GM19467 (cell line): ENCODE results near the gene WASF1.
A peak's percentile ranks its signal among the peaks of the same experiment; 100 is the strongest.

Source experiments
- ATAC-seq: cut with Tn5 transposase; IDR thresholded peaks from one replicate; pipeline ENCODE4 v1.9.1; 2021; ENCODE audit warnings: mild to moderate bottlenecking, moderate library complexity; ENCODE audit not compliant: unreplicated experiment

WASF1 gene

DNA sequence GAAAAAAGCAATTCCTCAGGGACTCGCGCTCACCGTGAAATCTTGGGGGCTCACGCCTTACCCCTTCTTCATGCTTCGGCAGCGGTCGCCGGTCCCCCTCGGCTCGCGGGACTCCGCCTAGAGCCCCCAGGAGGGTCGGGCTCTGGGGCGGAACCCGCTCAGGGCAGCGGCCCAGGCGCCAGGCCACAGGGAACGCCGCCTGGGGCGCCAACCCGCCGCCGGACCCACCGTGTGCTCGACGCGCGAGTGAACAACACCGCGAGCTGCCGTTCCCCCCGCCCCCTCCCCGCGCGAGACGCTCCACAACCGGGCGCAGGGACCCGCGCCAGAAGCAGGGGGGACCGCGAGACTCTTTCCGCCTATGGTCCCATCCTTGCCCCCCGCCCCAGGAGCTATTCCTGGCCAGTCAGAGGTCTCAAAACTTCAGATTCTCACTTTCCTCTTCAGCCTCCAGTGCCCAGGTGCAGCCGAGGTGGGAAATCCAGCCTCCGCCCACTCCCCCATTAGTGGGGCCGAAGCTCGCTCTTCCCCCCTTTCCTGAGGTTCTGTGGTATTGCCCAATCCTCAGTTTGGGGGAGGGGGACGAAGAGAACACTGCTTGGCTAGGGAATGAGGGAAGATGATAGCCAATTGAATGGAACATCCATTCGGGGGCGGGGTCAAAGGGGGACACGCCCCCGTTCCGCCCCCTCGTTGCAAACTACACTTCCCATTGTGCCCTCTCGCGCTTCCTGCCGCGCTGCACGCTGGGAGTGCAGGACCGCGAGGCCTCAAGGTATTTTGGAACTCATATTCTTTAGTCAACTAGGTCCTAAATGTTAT, at the start of gene WASF1:
Gene WASF1, minus strand, starts transcription at position 265 of the 822 bp plus-strand sequence. CDS start 52,069 bp downstream, outside the sequence.
- ATAC-seq = peak; percentile 89

DNA sequence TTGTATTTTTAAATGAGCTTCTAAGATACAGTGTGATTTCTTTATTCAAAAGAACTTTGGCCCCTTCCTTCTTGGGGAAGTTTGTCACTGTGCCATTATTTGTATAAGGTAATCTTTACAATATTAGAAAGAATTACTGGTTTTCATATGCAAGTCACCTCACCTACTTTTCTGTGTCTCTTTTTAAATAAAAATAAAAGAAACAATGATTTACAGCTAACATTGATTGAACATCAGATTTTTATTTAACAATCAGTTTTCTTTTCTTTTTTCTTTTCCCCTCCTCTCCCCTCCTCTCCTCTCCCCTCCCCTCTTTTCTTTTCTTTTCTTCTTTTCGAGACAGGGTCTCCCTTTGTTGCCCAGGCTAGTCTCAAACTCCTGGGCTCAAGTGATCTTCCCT, 46.8 kb upstream of the WASF1 start:
- ATAC-seq = no peak

DNA sequence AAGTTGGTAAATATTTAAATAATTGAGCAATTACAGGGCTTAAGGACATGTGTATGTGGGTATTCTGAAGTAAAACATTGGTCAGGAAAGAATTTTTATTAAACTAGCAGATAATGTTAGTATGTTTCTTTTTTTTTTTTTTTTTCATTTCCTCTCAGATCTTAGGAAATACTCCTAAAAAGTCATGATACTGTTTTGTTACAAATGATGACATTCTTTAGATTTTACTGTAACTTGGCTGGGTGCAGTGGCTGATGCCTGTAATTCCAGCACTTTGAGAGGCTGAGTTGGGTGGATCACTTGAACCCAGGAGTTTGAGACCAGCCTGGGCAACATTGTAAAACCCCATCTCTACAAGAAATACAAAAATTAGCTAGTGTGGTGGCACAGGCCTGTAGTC, 42.3 kb upstream of the WASF1 start:
- ATAC-seq = no peak

DNA sequence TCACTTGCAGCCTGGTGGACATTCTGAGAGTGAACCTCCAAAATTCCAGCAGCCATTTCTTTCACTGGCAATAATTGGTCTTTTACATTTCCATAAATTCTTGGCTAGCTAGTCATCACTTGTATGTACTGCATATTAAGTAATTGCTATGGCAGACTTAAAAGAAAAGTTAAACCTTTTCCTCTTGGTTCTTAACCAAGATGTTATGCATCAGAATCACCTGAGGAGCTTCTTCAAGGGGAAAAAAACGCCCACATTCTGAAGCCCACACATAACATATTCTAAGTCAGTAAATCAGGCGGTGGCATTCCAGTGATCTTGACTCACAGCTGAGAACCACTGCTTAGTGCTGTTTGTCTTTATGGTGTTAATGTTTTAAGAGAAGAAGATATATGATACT, 37.8 kb upstream of the WASF1 start:
- ATAC-seq = no peak

DNA sequence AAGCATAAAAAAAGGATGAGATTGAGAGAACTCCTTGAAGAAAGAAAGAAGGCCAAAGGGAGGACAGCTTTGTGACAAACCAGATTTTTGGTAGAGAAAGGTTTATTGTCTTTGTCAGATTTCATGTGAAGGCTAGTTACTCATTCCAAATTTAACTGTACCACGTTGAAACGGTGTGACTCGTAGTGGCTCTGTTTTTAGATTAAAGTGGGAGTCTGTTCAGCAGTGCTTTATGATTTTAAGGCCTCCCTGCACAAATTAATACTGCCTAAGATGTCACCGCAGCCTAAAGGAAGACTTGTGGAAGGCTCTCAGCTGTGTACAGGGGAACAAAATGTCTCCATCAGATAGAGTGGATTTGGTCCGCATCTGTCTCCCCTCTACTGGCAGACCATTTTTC, 36.7 kb upstream of the WASF1 start:
- ATAC-seq = no peak

DNA sequence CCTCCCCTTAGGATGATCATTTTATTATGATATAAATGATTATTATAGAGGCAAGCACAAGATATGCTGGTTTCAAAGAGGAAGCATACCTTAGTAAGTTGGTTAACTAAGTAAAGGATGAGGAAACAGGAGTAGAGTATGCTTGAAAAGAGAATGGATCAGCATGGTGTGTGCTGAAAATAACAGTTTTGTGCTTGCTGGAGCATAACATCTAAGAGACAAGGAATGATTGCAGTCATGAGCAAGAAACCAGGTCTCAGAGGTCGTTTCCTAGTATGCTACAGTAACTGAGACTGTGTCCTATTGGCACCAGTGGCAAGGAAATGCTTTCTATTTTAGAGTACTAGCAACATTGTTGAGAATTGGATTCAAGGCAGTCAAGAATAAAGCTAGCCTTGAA, 34.9 kb upstream of the WASF1 start:
- no peak for ATAC-seq

DNA sequence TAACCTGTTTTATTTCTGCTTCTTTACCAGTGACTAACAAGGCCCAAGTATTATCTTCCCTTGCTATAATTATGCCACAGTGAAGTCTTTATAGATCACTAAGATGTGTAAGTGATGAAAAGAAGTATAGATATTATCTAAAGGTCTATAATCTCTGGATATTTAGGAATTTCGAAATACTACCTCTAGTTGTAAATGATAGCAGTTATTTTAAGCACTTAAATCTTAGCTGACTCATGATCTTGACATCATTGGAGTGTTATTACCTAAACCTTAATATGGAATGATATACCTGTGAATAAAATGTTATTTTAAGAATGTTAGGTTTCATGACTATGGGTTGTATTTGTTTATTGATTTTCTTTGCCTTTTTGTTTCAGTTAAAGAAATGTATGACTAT, 32.3 kb upstream of the WASF1 start:
- no peak for ATAC-seq

DNA sequence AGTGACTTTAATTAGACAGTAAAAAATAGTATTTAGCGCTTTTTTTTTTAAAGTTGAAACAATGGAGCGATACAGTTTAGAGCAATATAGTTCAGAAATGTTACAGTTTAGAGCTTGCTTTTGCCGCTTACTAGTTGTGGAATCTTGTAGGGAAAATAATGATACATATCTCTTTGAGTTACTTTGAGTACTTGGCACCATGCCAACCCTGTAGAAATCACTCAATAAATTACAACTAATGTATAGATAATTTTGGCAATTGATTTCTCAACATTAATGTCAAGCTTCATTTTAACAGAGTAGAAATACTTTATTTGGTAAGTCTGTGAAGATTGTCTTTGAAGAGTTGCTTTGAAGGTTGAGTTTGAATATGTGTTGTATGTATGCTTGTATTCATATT, 28.2 kb upstream of the WASF1 start:
- ATAC-seq = no peak

DNA sequence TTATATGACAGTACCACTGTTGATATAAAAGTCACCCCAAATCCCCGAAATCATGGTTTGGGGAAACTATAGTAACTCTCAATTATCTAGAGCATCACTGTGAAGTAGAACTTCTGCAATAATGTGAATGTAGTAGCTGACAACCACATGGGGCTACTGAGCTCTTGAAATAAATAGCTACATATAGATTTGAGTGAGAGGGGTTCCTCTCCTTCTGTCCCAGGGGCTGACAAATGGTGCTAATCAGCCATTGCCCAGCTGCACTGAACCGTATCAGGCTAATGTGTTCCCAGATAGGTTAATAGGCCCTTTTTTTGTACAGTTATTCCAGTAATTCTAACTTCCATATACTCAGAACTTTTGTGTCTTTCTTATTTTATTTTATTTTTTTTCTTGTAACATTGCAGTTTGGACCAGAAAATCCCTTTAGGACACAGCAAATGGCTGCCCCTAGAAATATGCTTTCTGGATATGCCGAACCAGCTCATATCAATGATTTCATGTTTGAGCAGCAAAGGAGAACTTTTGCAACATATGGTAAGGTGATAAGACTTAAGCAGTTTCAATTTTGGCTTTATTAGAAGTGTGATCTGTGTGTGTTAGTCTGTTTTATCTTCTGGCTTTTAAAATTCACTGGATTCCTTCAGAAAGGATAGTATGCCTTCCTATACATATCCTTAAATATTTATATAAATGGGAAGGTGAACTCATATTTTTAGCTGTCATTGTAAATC, 21.8 kb upstream of the WASF1 start:
- no peak for ATAC-seq

DNA sequence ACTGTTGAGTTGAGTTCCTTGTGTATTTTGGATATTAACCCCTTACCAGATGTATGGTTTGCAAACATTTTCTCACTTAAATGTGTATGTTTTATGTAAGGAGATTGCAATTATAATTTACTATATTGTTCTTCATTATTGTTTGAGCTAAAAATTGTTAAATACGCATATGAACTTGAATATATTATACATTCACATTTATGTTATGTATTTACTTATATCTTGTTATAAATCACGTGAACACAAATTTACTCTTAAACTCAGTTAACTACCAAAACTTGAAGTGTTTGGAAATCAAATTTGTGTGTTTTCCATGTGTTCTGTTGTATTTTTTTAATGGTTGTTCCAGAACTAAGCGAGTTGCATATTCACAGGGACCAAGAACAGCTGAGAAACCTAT, 19.1 kb upstream of the WASF1 start:
- no peak for ATAC-seq

DNA sequence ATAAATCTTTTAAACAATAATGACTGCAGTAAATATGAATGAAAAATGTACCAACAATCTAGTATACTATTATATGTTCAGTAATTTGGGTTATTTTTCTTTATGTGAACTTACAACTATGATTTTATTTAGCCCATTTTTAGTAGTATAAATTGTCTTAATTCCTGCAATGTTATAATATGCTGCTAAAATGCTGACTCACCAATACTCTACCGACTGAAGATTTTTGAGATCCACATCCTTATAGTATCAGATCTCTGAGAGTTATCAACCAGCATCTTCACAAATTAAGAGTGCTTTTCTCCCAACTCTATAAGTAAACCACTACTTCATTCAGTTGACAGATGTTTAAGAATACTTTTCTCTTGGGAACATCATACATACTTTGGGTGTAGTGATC, 17.4 kb upstream of the WASF1 start:
- no peak for ATAC-seq

DNA sequence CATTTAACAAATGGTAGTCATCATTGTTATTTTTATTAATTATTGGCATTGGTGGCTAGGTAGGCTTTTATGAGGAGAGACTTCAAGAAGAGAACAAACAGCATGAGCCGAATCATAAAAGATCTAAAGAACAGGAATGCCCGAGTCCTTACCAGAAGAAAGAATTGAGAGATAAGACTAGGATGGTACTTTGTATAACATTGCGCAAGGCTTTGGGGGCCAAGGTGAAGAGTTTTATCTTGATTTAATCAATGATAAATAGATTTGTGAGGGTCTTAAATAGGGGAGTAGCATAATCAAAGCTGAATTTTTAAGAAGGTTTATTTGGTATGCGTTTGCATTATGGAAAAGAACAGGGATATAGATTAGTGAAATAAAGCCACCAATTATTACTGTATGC, 16.2 kb upstream of the WASF1 start:
- ATAC-seq = no peak

DNA sequence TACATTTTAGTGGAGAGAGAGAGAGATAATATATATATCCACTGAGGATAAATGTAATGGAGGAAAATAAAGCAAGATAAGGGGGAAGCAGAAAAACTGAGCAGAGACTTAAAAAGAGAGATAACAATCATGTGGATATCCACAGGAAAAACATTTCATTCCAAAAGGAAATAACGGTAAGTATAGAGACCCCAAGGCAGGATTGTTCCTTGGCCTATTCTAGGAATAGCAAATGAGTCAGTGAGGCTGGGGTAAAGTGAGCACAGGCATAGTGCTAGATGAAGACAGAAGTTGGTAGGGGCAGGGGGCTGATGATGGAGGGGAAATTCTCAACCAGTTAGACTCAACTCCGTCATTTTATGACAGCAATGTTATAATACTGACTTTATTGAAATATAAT, 12.0 kb upstream of the WASF1 start:
- no peak for ATAC-seq

DNA sequence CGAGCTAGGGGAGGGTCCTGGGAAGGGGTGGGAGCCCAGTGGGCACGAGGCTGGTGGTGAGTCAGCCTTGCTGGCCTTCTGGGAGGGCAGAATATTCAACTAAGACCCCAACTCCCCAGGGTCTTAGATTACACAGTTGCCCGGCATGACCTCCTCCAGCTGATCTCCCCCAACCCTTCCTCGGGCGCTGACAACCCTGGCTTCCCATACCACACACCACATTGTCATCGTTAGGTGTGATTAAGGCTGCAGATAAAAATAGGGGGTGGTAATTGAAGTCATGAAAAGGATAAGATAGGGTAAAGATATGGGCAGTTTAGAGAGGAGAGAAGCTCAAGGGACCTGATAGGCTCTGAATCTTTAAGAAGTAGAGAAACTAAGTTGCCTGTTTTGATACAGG, 11.3 kb upstream of the WASF1 start:
- ATAC-seq = no peak

DNA sequence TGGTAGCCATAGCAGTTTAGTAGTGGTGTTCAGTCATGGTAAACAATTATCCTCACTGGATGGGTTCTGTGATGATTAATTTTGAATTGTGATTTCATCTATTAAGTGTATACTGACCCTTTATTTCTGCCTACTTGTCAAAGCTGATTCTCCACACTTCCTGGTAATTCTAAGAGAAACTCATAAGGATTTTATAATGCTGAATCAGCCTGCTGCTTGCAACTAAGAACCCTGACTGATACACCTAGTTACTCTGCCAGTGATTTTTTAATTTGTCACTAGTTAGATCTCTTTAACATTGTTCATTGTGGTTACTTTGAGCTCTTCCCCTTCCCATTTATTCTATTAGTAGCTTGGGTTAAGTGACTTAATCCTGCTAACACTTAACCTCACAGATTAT, 9.3 kb upstream of the WASF1 start:
- ATAC-seq = no peak

DNA sequence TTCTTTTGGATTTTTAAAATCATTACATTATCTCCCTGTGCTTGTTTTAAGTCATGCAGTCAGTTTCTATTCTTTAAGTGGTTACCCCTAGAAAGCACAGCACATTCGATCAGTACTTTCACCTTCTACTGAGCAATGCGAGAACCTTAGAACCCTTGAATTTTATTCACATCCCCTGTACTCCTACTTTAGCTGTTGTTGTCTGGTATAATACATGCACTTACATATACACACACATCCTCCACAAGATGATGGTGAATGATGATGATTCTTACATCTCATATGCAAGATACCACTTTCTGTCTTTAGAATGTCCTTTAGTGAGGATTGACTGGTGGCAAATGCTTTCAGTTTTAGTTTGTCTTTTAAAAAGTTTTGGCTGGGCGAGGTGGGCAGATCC, 6.4 kb upstream of the WASF1 start:
- ATAC-seq = peak; percentile 57

DNA sequence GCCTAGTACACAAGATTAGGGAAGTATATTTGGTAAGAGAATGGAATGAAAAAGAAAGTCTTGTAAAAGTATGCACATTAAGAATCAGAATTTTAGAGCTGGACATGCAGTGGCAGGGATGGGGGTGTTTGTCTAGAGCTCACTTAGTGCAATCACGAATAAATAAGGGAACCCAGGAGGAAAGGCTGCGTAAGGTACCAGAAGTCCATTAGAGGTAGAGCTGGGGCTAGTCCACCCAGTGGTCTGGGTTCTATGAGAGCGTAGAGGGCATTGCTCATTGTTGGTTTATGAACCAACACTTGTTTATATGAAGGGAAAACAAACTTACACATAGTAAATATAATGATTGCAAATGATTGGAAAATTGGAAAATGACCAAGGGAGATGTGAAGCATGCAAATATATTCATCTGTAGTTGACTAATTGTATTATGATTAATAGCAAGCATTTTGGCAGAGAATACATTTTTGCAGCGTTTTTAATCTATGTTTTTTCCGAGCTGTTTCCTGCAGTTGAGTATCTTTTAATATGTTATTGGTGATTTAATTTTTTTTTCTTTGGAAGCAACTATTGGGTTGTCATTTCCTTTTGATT, 3.9 kb upstream of the WASF1 start:
- ATAC-seq = no peak

DNA sequence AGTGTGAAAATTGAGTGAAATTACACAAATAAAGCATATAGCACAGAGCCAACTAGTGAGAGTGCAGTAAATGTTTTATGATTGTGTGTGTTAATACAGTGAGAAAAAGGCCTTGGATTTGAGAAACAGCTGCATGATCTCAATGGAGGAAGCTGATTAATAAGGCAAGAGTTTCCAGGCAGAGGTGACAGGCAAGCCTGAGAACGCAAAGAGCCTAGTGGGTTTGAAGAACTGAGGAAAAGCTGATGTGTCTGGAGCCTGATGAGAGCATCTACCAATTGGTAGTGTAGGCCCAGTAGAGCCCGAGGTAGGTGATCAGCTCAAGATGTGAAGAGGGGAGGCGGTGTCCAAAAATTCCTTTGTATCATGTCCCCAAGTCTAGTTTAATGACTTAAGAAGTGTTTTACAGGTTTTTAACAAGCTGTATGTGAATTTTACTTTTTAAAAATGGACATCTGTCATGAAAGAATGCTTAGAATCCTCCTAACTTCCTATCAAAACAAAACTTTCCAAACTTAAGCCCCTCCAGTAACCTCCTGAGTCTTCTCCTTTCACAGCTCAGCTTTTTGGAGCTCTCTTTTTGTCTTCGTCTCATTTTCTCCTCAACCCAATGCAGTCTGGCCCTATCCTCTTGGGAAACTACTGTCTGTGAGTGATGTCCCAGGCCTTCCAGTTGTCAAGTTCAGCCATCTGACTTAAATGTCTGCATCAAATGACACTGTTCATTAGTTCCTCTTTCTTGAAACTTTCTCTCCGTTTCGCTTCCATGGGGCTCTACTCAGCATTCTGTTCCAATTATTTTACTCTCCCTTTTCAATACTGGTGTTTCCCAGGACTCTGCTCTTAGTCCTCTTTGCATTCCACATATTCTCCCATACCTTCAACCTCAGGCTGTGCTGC, 1.9 kb upstream of the WASF1 start:
- ATAC-seq = no peak

DNA sequence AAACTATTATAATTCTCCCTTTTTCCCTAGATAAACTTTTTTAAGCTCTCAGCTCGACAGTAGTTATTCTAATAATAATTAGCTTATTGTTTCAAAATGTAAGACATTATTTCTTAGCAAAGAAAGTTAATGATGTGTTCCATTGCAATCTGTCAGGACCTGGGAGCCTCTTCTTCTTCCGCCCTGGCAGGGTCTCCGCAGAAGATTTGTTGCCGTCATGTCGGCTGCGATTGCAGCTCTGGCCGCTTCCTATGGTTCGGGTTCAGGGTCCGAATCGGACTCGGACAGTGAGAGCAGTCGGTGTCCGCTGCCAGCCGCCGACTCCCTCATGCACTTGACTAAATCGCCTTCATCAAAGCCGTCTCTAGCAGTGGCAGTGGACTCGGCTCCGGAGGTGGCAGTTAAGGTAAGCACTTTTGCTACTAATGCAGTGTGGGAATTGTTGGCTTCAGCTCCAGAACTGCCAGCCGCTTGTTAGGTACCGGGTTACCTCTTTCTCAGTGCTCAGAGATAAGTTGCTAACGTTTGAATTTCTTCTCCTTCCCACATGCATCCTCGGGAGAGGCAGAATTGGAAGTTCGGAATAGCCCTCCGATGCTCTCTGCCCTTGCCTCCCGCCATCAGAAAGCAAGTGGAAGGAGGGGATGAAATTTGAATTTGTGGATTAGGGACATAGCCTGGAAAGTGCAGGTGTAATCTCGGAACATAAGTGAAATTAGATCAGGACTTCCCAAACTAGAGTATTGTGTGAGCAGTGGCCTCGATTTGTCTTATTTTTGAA, 948 bp upstream of the WASF1 start, which contains the start of gene CDC40:
Gene CDC40, plus strand, starts transcription at position 200 of the 781 bp plus-strand sequence. Its CDS starts 18 bp downstream, at position 218.
- peak; percentile 54 for ATAC-seq
